AG09319 (cell line): ENCODE results near the gene KDM4E.
"Not testable (repeated sequence)": the region's sequence is repeated elsewhere in the genome, so short reads cannot be mapped to it uniquely, and the experiment has no call there.

Experiments
- DNase-seq: peaks from one replicate; pipeline ENCODE4 v3.0.0-alpha.2; 2010; ENCODE audit warnings: low read depth; ENCODE audit errors: extremely low read depth
- CTCF ChIP-seq: IDR thresholded peaks from 2 replicates; pipeline ENCODE4 v1.5.1; 2011; ENCODE audit warnings: low read depth, mild to moderate bottlenecking, inconsistent platforms, low read length, moderate library complexity

Gene KDM4E

GRCh38 chr11:95003716-95004115, 21.3 kb upstream of the KDM4E start:
- no peak for DNase-seq
- TF ChIP-seq CTCF = no peak

GRCh38 chr11:95005642-95006041, 19.4 kb upstream of the KDM4E start:
- TF ChIP-seq CTCF = no peak

GRCh38 chr11:95011376-95011775, 13.7 kb upstream of the KDM4E start:
- TF ChIP-seq CTCF = no peak
- no peak for DNase-seq

More at GRCh38 chr11:95005642-95006041, 19.4 kb upstream of the KDM4E start:
- no peak for DNase-seq

- DNase-seq = no peak
- no peak for TF ChIP-seq CTCF
Observed at GRCh38 chr11:95014184-95014821, 10.8 kb upstream of the KDM4E start.

- DNase-seq = no peak
- no peak for TF ChIP-seq CTCF
Observed at GRCh38 chr11:95016139-95016538, 8.9 kb upstream of the KDM4E start.

GRCh38 chr11:95021468-95021867, 3.6 kb upstream of the KDM4E start:
- not testable (repeated sequence) for DNase-seq

GRCh38 chr11:95025594-95025993, 536 bp downstream of the KDM4E start:
- not testable (repeated sequence) for DNase-seq

GRCh38 chr11:95028357-95028756, 3.3 kb downstream of the KDM4E start:
- TF ChIP-seq CTCF = no peak
- no peak for DNase-seq
